Measurements from ENCODE around the gene ABCC6. TPM values are rescaled to one million over a fixed set of nuclear protein-coding genes. Genes with fewer than 3 reads are reported as not detected.
"Not testable (repeated sequence)": the region's sequence is repeated elsewhere in the genome, so short reads cannot be mapped to it uniquely, and the experiment has no call there.

The ABCC6 gene
- total RNA-seq, 6 experiments from 2014 or later, result 54.9 to 115 (median 97.1) TPM

- Histone ChIP-seq H3K36me3 (peaks cover 0 to 85% (median 38%) of the 10 kb centered on the region in 4 donors), H3K4me3 (no peak overlapping the region), H3K9me3 (no peaks in the 10 kb centered on the region), H3K4me1 (no peaks in the 10 kb centered on the region), H3K27ac (no peak overlapping the region), H3K27me3 (no peaks in the 10 kb centered on the region)
- no peak for ATAC-seq
- intact Hi-C loops (cut with DNase I), result no loop called here
- TF ChIP-seq CTCF (IDR thresholded peaks at IDR 0.05) (no peak), POLR2A (IDR thresholded peaks at IDR 0.05) (no peak)
- WGBS (ENCODE audit: insufficient coverage, low coverage, low lambda C conversion rate, missing lambda C conversion rate), result 55% methylated on average over 4 of the region's 5 CpGs
- no peak for DNase-seq
These were observed 59.7 kb downstream of the ABCC6 start for GRCh38 chr16:16163571-16163970.

DNA sequence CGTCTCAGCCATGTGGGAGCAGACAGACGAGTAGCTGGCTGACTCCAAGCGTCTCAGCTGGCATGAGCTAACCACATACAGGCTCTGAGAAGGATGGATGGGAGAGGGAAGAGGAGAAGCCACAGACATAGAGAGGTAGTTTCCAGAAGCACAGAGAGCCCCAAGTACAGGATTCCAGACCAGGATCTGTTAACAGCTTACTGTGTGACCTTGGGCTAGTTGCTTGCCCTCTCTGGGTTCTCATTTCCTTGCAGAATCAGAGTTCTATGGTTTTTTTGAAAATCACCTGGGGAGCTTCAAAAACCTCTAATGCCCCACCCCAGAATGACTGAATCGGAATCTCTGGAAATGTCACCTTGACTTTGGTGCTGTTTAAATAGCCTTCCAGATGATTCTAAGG lies 60.2 kb downstream of the ABCC6 start:
- Histone ChIP-seq H3K27me3 (no peaks in the 10 kb centered on the region), H3K27ac (no peak overlapping the region), H3K36me3 (peaks cover 0 to 84% (median 36%) of the 10 kb centered on the region in 4 donors), H3K4me1 (no peaks in the 10 kb centered on the region), H3K9me3 (no peaks in the 10 kb centered on the region), H3K4me3 (no peak overlapping the region)
- intact Hi-C loops (cut with DNase I), result no loop called here
- TF ChIP-seq CTCF (IDR thresholded peaks at IDR 0.05) (no peak), POLR2A (IDR thresholded peaks at IDR 0.05) (no peak)
- no peak for ATAC-seq
- DNase-seq, result no peak
- 73% methylated on average over 4 of the region's 4 CpGs for WGBS (ENCODE audit: insufficient coverage, low coverage, low lambda C conversion rate, missing lambda C conversion rate)

- 91% methylated on average over 3 of the region's 3 CpGs for WGBS (ENCODE audit: insufficient coverage, low coverage, low lambda C conversion rate, missing lambda C conversion rate)
- intact Hi-C loops (cut with DNase I), result no loop called here
- Histone ChIP-seq H3K4me3 (no peak overlapping the region), H3K27me3 (no peaks in the 10 kb centered on the region), H3K4me1 (no peaks in the 10 kb centered on the region), H3K27ac (no peak overlapping the region), H3K36me3 (peaks cover 0 to 85% (median 36%) of the 10 kb centered on the region in 4 donors), H3K9me3 (no peaks in the 10 kb centered on the region)
- no peak for DNase-seq
- no peak for ATAC-seq
- no peak for TF ChIP-seq CTCF (IDR thresholded peaks at IDR 0.05)
These were observed 60.7 kb downstream of the ABCC6 start for GRCh38 chr16:16162591-16162990.

- H3K27me3 ChIP-seq; H3K4me3 ChIP-seq; H3K27ac ChIP-seq; H3K4me1 ChIP-seq; H3K9me3 ChIP-seq; intact Hi-C loops (cut with DNase I); ATAC-seq; DNase-seq: not testable (repeated sequence)
- peaks cover 0 to 91% (median 40%) of the 10 kb centered on the region in 4 donors for H3K36me3 ChIP-seq
- WGBS (ENCODE audit: insufficient coverage, low coverage, low lambda C conversion rate, missing lambda C conversion rate), result 84% methylated on average over 5 of the region's 5 CpGs
These were observed 61.5 kb downstream of the ABCC6 start for GRCh38 chr16:16161840-16162239.

DNA sequence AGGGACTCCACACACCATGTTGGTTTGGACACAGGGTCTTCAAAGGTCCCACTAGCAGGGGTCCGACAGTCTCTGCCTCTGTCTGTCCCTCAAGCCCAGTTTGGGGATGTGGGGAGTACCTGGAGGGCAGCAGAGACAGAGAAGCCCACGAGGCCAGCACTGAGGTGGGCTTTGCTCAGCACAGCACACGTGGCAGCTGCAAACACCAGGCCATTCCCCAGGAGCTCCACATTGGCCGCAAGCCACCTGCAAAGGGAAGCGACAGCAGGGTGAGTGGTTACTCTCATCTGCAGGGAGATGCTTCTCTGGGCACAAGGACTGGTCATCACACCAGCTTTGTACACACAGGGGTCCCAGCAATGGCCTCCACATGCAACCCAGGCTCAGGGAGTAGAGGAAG lies 62.0 kb downstream of the ABCC6 start:
- no peak overlapping the region for H3K27ac ChIP-seq
- H3K9me3 ChIP-seq, result no peaks in the 10 kb centered on the region
- no peaks in the 10 kb centered on the region for H3K27me3 ChIP-seq
- H3K4me3 ChIP-seq, result no peak overlapping the region
- intact Hi-C loops (cut with DNase I), result no loop called here
- DNase-seq (no peak), ATAC-seq (no peak)
- TF ChIP-seq CTCF (IDR thresholded peaks at IDR 0.05) (no peak), POLR2A (IDR thresholded peaks at IDR 0.05) (no peak)
- peaks cover 0 to 89% (median 42%) of the 10 kb centered on the region in 4 donors for H3K36me3 ChIP-seq
- 60% methylated on average over 2 of the region's 5 CpGs for WGBS (ENCODE audit: insufficient coverage, low coverage, low lambda C conversion rate, missing lambda C conversion rate)
- no peaks in the 10 kb centered on the region for H3K4me1 ChIP-seq
